ENCODE results near the gene PITRM1. TPM values are rescaled to one million over a fixed set of nuclear protein-coding genes. Genes with fewer than 3 reads are reported as not detected.
"Not testable (repeated sequence)": the region's sequence is repeated elsewhere in the genome, so short reads cannot be mapped to it uniquely, and the experiment has no call there.

PITRM1 gene
- total RNA-seq, 1 experiment from 2014 or later = 40.7 TPM

DNA sequence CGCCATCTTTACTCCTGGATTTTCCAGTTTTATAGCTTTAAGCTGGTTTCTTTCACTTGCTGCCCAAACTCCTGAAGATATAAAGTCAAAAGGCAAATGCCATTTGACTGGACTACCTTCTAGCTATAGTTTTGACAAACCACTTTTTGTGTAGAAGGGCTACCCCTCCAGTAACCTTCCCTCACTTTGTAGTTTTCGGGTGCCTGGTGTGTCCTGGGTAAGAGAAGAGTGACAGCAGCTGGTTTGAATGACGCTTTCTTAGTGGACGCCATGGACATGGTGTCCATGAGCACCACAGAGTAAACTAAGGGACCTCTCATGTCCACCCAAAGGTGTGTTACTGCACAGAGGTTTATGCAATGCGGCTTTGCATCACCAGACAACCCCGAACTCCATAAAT lies 21.2 kb upstream of the PITRM1 start:
- H3K27me3 Mint-ChIP-seq (ENCODE audit: low read depth) = peaks cover 11% of the 10 kb centered on the region
- POLR2A ChIA-PET = interaction anchor here (0.6 kb wide), 1 partner anchor 92 kb away, joined by 5 read pairs; no protein-coding TSS in a partner anchor
- H3K4me1 Mint-ChIP-seq = peaks cover 20% of the 10 kb centered on the region
- H3K4me3 Mint-ChIP-seq = no peak overlapping the region
- no peaks in the 10 kb centered on the region for H3K9me3 Mint-ChIP-seq
- ATAC-seq (no peak), DNase-seq (ENCODE audit: low spot score) (no peak)
- no peak overlapping the region for H3K27ac Mint-ChIP-seq
- no peaks in the 10 kb centered on the region for H3K36me3 Mint-ChIP-seq
- CTCF ChIA-PET = interaction anchor here (0.5 to 2.2 kb wide), 8 partner anchors 11 to 1541 kb away, joined by 3 to 25 read pairs (median 5); partner anchors contain the start of gene PITRM1
- no peak for TF ChIP-seq GRHL2 (CRISPR knock-in tag; IDR thresholded peaks at IDR 0.05; ENCODE audit: insufficient replicate concordance, severe bottlenecking)
- TF ChIP-seq FOXP1 (CRISPR knock-in tag; IDR thresholded peaks at IDR 0.05; ENCODE audit: borderline replicate concordance) = no peak
- no peak for TF ChIP-seq MYBL2 (CRISPR knock-in tag; IDR thresholded peaks at IDR 0.05)
- no peak for TF ChIP-seq CREB1 (CRISPR knock-in tag; IDR thresholded peaks at IDR 0.05)
- no peak for TF ChIP-seq NFE2L1 (CRISPR knock-in tag; IDR thresholded peaks at IDR 0.05)
- TF ChIP-seq OVOL2 (CRISPR knock-in tag; IDR thresholded peaks at IDR 0.05; ENCODE audit: borderline replicate concordance) = no peak
- TF ChIP-seq, protein P1, sequence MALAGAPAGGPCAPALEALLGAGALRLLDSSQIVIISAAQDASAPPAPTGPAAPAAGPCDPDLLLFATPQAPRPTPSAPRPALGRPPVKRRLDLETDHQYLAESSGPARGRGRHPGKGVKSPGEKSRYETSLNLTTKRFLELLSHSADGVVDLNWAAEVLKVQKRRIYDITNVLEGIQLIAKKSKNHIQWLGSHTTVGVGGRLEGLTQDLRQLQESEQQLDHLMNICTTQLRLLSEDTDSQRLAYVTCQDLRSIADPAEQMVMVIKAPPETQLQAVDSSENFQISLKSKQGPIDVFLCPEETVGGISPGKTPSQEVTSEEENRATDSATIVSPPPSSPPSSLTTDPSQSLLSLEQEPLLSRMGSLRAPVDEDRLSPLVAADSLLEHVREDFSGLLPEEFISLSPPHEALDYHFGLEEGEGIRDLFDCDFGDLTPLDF (CRISPR knock-in tag; IDR thresholded peaks at IDR 0.05) = no peak
- TF ChIP-seq, protein P2, sequence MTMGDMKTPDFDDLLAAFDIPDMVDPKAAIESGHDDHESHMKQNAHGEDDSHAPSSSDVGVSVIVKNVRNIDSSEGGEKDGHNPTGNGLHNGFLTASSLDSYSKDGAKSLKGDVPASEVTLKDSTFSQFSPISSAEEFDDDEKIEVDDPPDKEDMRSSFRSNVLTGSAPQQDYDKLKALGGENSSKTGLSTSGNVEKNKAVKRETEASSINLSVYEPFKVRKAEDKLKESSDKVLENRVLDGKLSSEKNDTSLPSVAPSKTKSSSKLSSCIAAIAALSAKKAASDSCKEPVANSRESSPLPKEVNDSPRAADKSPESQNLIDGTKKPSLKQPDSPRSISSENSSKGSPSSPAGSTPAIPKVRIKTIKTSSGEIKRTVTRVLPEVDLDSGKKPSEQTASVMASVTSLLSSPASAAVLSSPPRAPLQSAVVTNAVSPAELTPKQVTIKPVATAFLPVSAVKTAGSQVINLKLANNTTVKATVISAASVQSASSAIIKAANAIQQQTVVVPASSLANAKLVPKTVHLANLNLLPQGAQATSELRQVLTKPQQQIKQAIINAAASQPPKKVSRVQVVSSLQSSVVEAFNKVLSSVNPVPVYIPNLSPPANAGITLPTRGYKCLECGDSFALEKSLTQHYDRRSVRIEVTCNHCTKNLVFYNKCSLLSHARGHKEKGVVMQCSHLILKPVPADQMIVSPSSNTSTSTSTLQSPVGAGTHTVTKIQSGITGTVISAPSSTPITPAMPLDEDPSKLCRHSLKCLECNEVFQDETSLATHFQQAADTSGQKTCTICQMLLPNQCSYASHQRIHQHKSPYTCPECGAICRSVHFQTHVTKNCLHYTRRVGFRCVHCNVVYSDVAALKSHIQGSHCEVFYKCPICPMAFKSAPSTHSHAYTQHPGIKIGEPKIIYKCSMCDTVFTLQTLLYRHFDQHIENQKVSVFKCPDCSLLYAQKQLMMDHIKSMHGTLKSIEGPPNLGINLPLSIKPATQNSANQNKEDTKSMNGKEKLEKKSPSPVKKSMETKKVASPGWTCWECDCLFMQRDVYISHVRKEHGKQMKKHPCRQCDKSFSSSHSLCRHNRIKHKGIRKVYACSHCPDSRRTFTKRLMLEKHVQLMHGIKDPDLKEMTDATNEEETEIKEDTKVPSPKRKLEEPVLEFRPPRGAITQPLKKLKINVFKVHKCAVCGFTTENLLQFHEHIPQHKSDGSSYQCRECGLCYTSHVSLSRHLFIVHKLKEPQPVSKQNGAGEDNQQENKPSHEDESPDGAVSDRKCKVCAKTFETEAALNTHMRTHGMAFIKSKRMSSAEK (CRISPR knock-in tag; IDR thresholded peaks at IDR 0.05; ENCODE audit: borderline replicate concordance) = no peak
- no peak for TF ChIP-seq CBFB (CRISPR knock-in tag; IDR thresholded peaks at IDR 0.05; ENCODE audit: low read depth)

DNA sequence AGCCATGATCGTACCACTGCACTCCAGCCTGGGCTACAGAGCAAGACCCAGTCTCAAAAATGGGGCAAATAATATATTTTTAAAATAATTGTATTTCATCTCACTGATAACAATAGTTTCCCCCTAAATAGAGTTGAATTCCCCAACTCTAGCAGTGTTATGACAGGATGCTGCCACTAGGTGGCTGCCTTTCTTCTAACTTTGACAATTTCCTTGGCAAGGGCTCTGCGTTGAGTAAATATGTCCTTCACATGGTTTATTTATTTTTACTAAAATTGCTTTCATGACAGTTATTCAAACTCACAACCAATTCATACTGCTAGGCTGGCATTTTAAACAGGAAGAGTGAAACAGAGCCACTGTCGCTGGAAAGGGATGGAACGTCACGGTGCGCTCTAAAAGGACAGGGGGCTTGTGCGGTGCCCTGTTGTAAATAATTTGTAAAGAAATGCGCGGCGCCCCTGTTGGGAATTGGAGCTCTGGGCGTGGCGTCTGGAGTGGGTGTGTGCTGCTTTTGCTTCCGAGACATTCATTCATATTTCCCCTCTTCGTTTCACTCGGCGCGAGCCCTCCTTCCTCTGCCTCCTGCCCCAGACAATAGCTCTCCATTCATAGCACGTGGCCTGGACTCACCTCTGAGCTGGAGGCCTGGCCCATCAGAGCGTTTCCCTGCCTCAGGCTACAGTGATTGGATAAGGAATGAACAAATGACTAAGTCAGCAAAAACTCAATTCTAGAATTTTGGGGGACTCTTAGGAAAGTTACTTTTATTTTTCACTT lies 20.5 kb upstream of the PITRM1 start:
- 0 out of 2 replicates have a peak, but pooled peaks have one; percentile 14 for ATAC-seq
- peak; percentile 48 for DNase-seq (ENCODE audit: low spot score)
- H3K27me3 Mint-ChIP-seq (ENCODE audit: low read depth) = peaks cover 8% of the 10 kb centered on the region
- H3K4me1 Mint-ChIP-seq = peaks cover 18% of the 10 kb centered on the region
- H3K4me3 Mint-ChIP-seq = no peak overlapping the region
- no peaks in the 10 kb centered on the region for H3K36me3 Mint-ChIP-seq
- TF ChIP-seq, protein P3, sequence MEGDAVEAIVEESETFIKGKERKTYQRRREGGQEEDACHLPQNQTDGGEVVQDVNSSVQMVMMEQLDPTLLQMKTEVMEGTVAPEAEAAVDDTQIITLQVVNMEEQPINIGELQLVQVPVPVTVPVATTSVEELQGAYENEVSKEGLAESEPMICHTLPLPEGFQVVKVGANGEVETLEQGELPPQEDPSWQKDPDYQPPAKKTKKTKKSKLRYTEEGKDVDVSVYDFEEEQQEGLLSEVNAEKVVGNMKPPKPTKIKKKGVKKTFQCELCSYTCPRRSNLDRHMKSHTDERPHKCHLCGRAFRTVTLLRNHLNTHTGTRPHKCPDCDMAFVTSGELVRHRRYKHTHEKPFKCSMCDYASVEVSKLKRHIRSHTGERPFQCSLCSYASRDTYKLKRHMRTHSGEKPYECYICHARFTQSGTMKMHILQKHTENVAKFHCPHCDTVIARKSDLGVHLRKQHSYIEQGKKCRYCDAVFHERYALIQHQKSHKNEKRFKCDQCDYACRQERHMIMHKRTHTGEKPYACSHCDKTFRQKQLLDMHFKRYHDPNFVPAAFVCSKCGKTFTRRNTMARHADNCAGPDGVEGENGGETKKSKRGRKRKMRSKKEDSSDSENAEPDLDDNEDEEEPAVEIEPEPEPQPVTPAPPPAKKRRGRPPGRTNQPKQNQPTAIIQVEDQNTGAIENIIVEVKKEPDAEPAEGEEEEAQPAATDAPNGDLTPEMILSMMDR (IDR thresholded peaks at IDR 0.05) = peak; percentile 83
- no peak for TF ChIP-seq CBFB (CRISPR knock-in tag; IDR thresholded peaks at IDR 0.05; ENCODE audit: low read depth)
- CTCF ChIA-PET = interaction anchor here (0.5 to 2.2 kb wide), 8 partner anchors 10 to 1541 kb away, joined by 3 to 25 read pairs (median 5); partner anchors contain the start of gene PITRM1
- H3K27ac Mint-ChIP-seq = no peak overlapping the region
- POLR2A ChIA-PET = interaction anchor here (0.6 kb wide), 1 partner anchor 91 kb away, joined by 5 read pairs; no protein-coding TSS in a partner anchor
- H3K9me3 Mint-ChIP-seq = no peaks in the 10 kb centered on the region

DNA sequence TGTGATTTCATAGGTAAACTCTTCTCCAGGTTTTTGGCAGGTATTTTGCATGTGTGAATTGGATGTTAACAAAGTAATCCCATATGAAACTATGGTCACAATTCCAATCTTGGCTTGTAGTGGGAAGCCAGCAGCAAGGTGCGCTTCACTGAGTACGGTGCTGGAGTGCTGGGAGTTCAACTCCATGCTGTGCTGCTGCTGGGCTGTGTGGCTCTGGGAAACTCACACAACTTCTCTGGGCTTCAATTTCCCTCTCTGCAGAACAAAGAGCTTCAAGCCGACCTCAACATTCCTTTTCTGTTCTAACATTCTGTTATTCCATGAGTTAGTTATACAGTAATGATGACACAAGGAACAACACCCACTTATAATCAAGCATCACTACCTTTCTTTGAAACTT lies 18.2 kb upstream of the PITRM1 start:
- Mint-ChIP-seq H3K27ac (no peak overlapping the region), H3K27me3 (ENCODE audit: low read depth) (peaks cover 7% of the 10 kb centered on the region), H3K9me3 (peaks cover 4% of the 10 kb centered on the region), H3K36me3 (no peaks in the 10 kb centered on the region; the same call in 1 of the 2 replicates), H3K4me1 (peaks cover 13% of the 10 kb centered on the region), H3K4me3 (no peak overlapping the region)
- ATAC-seq (no peak), DNase-seq (ENCODE audit: low spot score) (no peak)
- ChIA-PET CTCF (no interaction called here), POLR2A (no interaction called here)
- TF ChIP-seq, protein P4, sequence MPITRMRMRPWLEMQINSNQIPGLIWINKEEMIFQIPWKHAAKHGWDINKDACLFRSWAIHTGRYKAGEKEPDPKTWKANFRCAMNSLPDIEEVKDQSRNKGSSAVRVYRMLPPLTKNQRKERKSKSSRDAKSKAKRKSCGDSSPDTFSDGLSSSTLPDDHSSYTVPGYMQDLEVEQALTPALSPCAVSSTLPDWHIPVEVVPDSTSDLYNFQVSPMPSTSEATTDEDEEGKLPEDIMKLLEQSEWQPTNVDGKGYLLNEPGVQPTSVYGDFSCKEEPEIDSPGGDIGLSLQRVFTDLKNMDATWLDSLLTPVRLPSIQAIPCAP (CRISPR knock-in tag; IDR thresholded peaks at IDR 0.05) = no peak
- TF ChIP-seq NFATC4 (CRISPR knock-in tag; IDR thresholded peaks at IDR 0.05) = no peak

DNA sequence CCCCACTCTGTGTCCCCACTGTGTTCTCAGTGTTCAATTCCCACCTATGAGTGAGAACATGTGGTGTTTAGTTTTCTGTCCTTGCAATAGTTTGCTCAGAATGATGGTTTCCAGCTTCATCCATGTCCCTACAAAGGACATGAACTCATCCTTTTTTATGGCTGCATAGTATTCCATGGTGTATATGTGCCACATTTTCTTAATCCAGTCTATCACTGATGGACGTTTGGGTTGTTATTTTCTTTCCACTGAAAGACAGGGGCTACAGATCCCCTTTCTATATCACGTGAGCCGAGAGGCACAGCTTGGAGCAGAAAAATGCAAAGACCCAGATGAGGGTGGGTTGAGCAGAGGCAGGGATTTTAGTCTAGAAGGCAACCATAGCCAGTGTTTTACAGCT lies 14.6 kb upstream of the PITRM1 start:
- H3K9me3 Mint-ChIP-seq; POLR2A ChIA-PET; H3K27me3 Mint-ChIP-seq (ENCODE audit: low read depth); ATAC-seq; CTCF ChIA-PET; H3K27ac Mint-ChIP-seq; H3K36me3 Mint-ChIP-seq; H3K4me3 Mint-ChIP-seq; DNase-seq (ENCODE audit: low spot score): not testable (repeated sequence)
- H3K4me1 Mint-ChIP-seq = peaks cover 21% of the 10 kb centered on the region
